BJ (cell line): ENCODE measurements around the gene KLK7. TPM values are rescaled to one million over a fixed set of nuclear protein-coding genes. Genes with fewer than 3 reads are reported as not detected.

Experiments
- CTCF ChIA-PET: fragments of 350-600 bp; formaldehyde crosslinking; extraction: SDS; loops from one replicate; lab custom pipeline; 2021; ENCODE audit warnings: antibody characterized with exemption, inconsistent platforms; lab: Yijun Ruan, JAX
- POLR2A ChIA-PET: fragments of 300-600 bp; sonication (Branson Sonifier 250); formaldehyde crosslinking; extraction: SDS; loops from one replicate; lab custom pipeline; 2021; ENCODE audit warnings: antibody characterized with exemption; lab: Charles Lee
- DNase-seq: peaks from one replicate; pipeline ENCODE4 v3.0.0-alpha.2; 2011; ENCODE audit warnings: low read depth
- H3K27me3 ChIP-seq: 2 replicates; pipeline ENCODE4 v1.6.0; 2011; ENCODE audit warnings: low read length; ENCODE audit not compliant: control insufficient read depth, insufficient read depth
- H3K36me3 ChIP-seq: 2 replicates; pipeline ENCODE4 v1.5.1; 2011; ENCODE audit warnings: low read length; ENCODE audit not compliant: control insufficient read depth, insufficient read depth
- H3K4me3 ChIP-seq: 2 replicates; pipeline ENCODE4 v1.5.1; 2011; ENCODE audit warnings: low read depth, mild to moderate bottlenecking, control low read depth, low read length
- CTCF ChIP-seq: IDR thresholded peaks from 2 replicates; pipeline ENCODE4 v1.5.1; 2011; ENCODE audit warnings: low read depth, mild to moderate bottlenecking, control low read depth, inconsistent platforms, low read length, moderate library complexity; ENCODE audit not compliant: insufficient read depth
- polyA plus RNA-seq: library from polyadenylated mRNA; depleted of rRNA; stranded (reverse); fragments of >200 nt; gene quantifications from 2 replicates; pipeline ENCODE4 v1.2.3, GENCODE V29; 2011

The KLK7 gene
- polyA plus RNA-seq, 1 experiment: not detected

GRCh38 chr19:51005248-51005647 is 21.5 kb upstream of the KLK7 start:
- ChIA-PET POLR2A (no interaction called here), CTCF (no interaction called here)
- no peaks in the 10 kb centered on the region for H3K36me3 ChIP-seq
- TF ChIP-seq CTCF: no peak
- no peaks in the 10 kb centered on the region for H3K27me3 ChIP-seq
- DNase-seq: no peak
- H3K4me3 ChIP-seq: no peak overlapping the region

- TF ChIP-seq CTCF: no peak
- Histone ChIP-seq H3K27me3 (no peaks in the 10 kb centered on the region), H3K36me3 (no peaks in the 10 kb centered on the region), H3K4me3 (no peak overlapping the region)
- CTCF ChIA-PET: no interaction called here
- POLR2A ChIA-PET: no interaction called here
- DNase-seq: no peak
Observed at GRCh38 chr19:51003316-51003715, 19.6 kb upstream of the KLK7 start.

DNA sequence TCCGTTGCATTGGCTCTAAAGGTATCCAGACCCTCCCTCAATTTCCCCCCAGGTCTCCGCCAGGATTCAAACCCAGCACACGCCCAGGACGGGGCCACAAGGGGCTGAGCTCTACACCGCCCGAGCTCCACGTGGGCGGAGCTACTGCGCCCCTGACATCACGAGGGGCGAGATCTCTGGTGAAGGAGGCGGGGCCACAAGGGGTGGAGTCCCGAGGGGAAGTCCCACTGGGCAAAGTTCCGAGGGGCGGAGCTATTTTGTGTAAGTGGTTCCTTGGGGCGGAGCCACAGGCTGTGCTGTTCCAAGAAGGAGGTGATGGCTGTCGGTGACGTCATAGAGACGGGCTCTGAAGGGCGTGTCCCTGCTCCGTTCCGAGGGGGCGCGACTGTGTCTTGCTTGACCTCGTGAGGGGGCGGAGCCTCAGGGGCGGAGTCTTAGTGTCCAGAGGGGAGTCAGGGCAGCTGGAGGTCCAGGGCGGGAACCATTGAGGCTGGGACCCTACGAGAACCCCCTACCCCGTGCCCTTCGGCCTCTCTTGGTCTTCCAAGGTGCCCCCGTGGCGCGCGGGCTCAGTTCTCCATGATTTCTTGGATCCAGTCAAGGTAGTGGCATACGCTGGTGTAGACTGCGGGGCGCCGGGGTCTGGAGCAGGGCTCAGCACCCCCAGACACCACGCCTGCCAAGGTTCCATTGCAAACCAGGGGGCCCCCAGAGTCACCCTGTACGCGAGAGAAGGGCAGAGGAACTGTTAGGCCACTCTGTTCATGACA is 19.0 kb upstream of the KLK7 start:
- CTCF ChIA-PET: no interaction called here

GRCh38 chr19:51002089-51002532 is 18.4 kb upstream of the KLK7 start:
- H3K4me3 ChIP-seq: no peak overlapping the region
- no peak for TF ChIP-seq CTCF
- no peaks in the 10 kb centered on the region for H3K36me3 ChIP-seq
- ChIA-PET POLR2A (no interaction called here), CTCF (no interaction called here)
- no peaks in the 10 kb centered on the region for H3K27me3 ChIP-seq
- DNase-seq: no peak

More for the DNA sequence above, 19.0 kb upstream of the KLK7 start:
- POLR2A ChIA-PET: no interaction called here
- TF ChIP-seq CTCF: no peak
- Histone ChIP-seq H3K27me3 (no peaks in the 10 kb centered on the region), H3K36me3 (no peaks in the 10 kb centered on the region), H3K4me3 (no peak overlapping the region)
- DNase-seq: no peak

DNA sequence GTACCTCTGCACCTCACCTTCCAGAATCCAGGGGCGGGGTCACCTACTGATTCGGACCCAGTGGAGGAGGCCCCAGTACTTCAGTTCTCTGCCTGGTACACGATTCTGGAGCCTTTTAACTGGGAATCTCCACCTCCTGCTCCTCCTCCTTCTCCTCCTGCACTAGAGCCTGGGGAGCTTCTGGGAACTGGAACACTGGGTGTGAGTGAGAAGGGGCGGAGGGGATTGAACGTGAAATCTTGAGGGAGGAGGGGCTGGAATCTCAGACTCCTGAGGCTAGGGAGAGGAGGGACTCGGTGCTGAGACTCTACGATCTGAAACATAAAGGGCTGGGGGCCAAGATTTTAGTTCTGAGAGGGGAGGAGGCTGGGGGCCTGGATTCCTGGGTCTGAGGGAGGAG is 17.8 kb upstream of the KLK7 start, which contains the start of gene KLK8:
Gene KLK8, minus strand, starts transcription at position 90 of the 400 bp plus-strand sequence. CDS start 437 bp downstream, outside the sequence.
- H3K36me3 ChIP-seq: no peaks in the 10 kb centered on the region
- no peak for TF ChIP-seq CTCF
- CTCF ChIA-PET: interaction anchor here (1.2 kb wide), 1 partner anchor 94 kb away, joined by 3 read pairs; no protein-coding TSS in a partner anchor
- H3K27me3 ChIP-seq: no peaks in the 10 kb centered on the region
- POLR2A ChIA-PET: no interaction called here
- H3K4me3 ChIP-seq: no peak within 1 kb of the TSS
- no peak for DNase-seq
